BLaER1 treated with 17β-estradiol and CSF1 and Interleukin-3, amounts not matched to agents 10 nM and 100 nM (cell line): ENCODE results near the gene PIP4K2B.
"Not testable (repeated sequence)": the region's sequence is repeated elsewhere in the genome, so short reads cannot be mapped to it uniquely, and the experiment has no call there.

ENCODE experiments used
- H3K27ac ChIP-seq, 11 experiments: shearing (Covaris generic); formaldehyde crosslinking; 2 replicates each; pipeline ENCODE4 v1.8.1; 2022
- H3K27me3 ChIP-seq, 11 experiments: shearing (Covaris generic); formaldehyde crosslinking; 2 replicates each; pipeline ENCODE4 v1.8.1; 2022
- H3K36me3 ChIP-seq, 11 experiments: shearing (Covaris generic); formaldehyde crosslinking; 2 replicates each; pipeline ENCODE4 v1.8.1; 2022
- H3K4me1 ChIP-seq, 10 experiments: shearing (Covaris generic); formaldehyde crosslinking; 2 replicates each; pipeline ENCODE4 v1.8.1; 2022
- H3K4me2 ChIP-seq, 11 experiments: shearing (Covaris generic); formaldehyde crosslinking; 2 replicates each; pipeline ENCODE4 v1.8.1; 2022
- H3K4me3 ChIP-seq, 10 experiments: shearing (Covaris generic); formaldehyde crosslinking; 2 replicates each; pipeline ENCODE4 v1.8.1; 2022
- H3K9ac ChIP-seq, 11 experiments: shearing (Covaris generic); formaldehyde crosslinking; 2 replicates each; pipeline ENCODE4 v1.8.1; 2022
- H3K9me3 ChIP-seq, 11 experiments: shearing (Covaris generic); formaldehyde crosslinking; replicated peaks in 1 of 11; 2 replicates each; pipeline ENCODE4 v1.8.1; 2022
- H4K20me1 ChIP-seq, 11 experiments: shearing (Covaris generic); formaldehyde crosslinking; 2 replicates each; pipeline ENCODE4 v1.8.1; 2022
- Cebpa-rat ChIP-seq, 11 experiments: shearing (Covaris generic); IDR thresholded peaks; 2 replicates each; pipeline ENCODE4 v1.8.1; 2022

PIP4K2B gene

GRCh38 chr17:38789185-38789584 lies 10.2 kb downstream of the PIP4K2B start:
- H3K27ac ChIP-seq: no peak overlapping the region
- no peak for TF ChIP-seq Cebpa-rat (IDR thresholded peaks at IDR 0.05)
- peaks cover 43 to 79% (median 65%) of the 10 kb centered on the region in 11 experiments for H3K36me3 ChIP-seq
- no peak overlapping the region for H3K4me3 ChIP-seq
- 0 out of 20 replicates have a peak, but pooled peaks cover 0 to 4% (median 0%) of the 10 kb centered on the region in 10 experiments for H3K4me1 ChIP-seq
- H3K4me2 ChIP-seq: no peak overlapping the region
- H3K9ac ChIP-seq: no peak overlapping the region
- peaks cover 16 to 84% (median 66%) of the 10 kb centered on the region in 11 experiments; a peak in 20 of 22 replicates for H4K20me1 ChIP-seq
- H3K9me3 ChIP-seq: no peaks in the 10 kb centered on the region
- H3K27me3 ChIP-seq: no peaks in the 10 kb centered on the region

GRCh38 chr17:38787999-38788398 lies 11.4 kb downstream of the PIP4K2B start:
- Histone ChIP-seq H4K20me1 (peaks cover 12 to 75% (median 61%) of the 10 kb centered on the region in 11 experiments; a peak in 20 of 22 replicates), H3K36me3 (peaks cover 50 to 79% (median 66%) of the 10 kb centered on the region in 11 experiments)
- H3K9ac ChIP-seq, H3K4me2 ChIP-seq, H3K9me3 ChIP-seq, H3K27me3 ChIP-seq, H3K27ac ChIP-seq, H3K4me1 ChIP-seq, H3K4me3 ChIP-seq: not testable (repeated sequence)

- Histone ChIP-seq H3K27ac (no peak overlapping the region), H3K9me3 (no peaks in the 10 kb centered on the region), H3K4me1 (0 out of 20 replicates have a peak, but pooled peaks cover 0 to 4% (median 0%) of the 10 kb centered on the region in 10 experiments), H3K27me3 (no peaks in the 10 kb centered on the region), H3K36me3 (peaks cover 60 to 82% (median 70%) of the 10 kb centered on the region in 11 experiments), H3K4me3 (no peak overlapping the region), H3K4me2 (no peak overlapping the region), H3K9ac (no peak overlapping the region), H4K20me1 (peaks cover 5 to 64% (median 49%) of the 10 kb centered on the region in 11 experiments; a peak in 19 of 22 replicates)
- no peak for TF ChIP-seq Cebpa-rat (IDR thresholded peaks at IDR 0.05)
These were observed 13.0 kb downstream of the PIP4K2B start for GRCh38 chr17:38786372-38786771.

- Histone ChIP-seq H3K9me3 (no peaks in the 10 kb centered on the region), H3K27me3 (no peaks in the 10 kb centered on the region), H4K20me1 (peaks cover 0 to 61% (median 23%) of the 10 kb centered on the region in 11 experiments; a peak in 17 of 22 replicates), H3K4me3 (no peak overlapping the region), H3K36me3 (peaks cover 90 to 100% (median 93%) of the 10 kb centered on the region in 11 experiments), H3K4me2 (no peak overlapping the region), H3K4me1 (no peaks in the 10 kb centered on the region), H3K9ac (no peak overlapping the region), H3K27ac (no peak overlapping the region)
- no peak for TF ChIP-seq Cebpa-rat (IDR thresholded peaks at IDR 0.05)
These were observed 16.1 kb downstream of the PIP4K2B start for GRCh38 chr17:38783227-38783626.

DNA sequence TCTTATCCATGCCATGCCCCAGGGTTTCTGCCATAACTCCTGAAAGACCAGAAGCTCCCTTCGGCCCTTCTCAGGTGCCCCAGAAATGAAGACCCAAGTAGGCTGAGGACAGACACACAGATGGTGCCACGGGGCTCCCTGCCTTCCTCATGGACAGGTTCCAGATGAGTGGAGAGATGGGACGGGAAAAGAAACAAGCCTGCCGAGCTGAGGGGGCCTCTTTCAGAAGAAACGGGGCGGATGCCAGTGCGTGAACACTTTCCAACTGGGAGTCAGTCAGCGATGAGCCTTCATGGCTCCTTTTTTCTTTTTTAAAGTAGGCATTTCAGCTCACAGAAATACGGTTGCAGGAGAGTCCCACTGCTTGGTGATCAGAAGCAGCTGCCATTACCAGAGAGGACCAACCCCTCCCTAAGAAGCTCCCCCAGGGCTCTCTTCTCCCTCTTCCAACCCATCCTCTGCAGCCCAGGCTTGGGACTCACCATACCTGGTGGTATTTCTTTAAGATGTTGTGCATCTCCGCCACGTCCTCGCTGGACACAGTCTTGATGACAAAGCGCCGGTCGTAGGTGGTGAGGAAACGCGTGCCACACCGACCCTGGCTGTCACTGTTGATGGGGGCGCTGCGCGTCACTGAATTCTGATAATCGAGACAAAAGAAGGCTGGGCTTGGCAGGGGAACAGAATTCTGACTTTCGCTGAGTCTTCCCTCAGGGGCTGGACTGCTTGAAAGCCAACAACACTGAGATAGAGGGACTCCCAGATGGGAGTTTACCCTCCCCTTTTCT lies 19.2 kb downstream of the PIP4K2B start:
- no peak overlapping the region for H3K27ac ChIP-seq
- H3K4me3 ChIP-seq: no peak overlapping the region
- H3K36me3 ChIP-seq: peaks cover 98 to 100% (median 99%) of the 10 kb centered on the region in 11 experiments
- H3K9me3 ChIP-seq: no peaks in the 10 kb centered on the region
- no peaks in the 10 kb centered on the region for H3K27me3 ChIP-seq
- H4K20me1 ChIP-seq: peaks cover 0 to 45% (median 0%) of the 10 kb centered on the region in 11 experiments; a peak in 7 of 22 replicates
- H3K4me2 ChIP-seq: no peak overlapping the region
- no peak for TF ChIP-seq Cebpa-rat (IDR thresholded peaks at IDR 0.05)
- no peaks in the 10 kb centered on the region for H3K4me1 ChIP-seq
- peak overlapping the region in 1 of 11 experiments; percentile 5; a peak in 2 of 22 replicates for H3K9ac ChIP-seq

- no peak overlapping the region for H3K4me2 ChIP-seq
- H3K9ac ChIP-seq: no peak overlapping the region; a peak in 1 of 22 replicates
- H3K9me3 ChIP-seq: no peaks in the 10 kb centered on the region
- no peak overlapping the region for H3K27ac ChIP-seq
- H3K36me3 ChIP-seq: peaks cover 97 to 100% (median 98%) of the 10 kb centered on the region in 11 experiments
- H3K4me1 ChIP-seq: no peaks in the 10 kb centered on the region
- no peak for TF ChIP-seq Cebpa-rat (IDR thresholded peaks at IDR 0.05)
- no peak overlapping the region for H3K4me3 ChIP-seq
- H3K27me3 ChIP-seq: no peaks in the 10 kb centered on the region
- peaks cover 0 to 44% (median 5%) of the 10 kb centered on the region in 11 experiments; a peak in 10 of 22 replicates for H4K20me1 ChIP-seq
These were observed 21.6 kb downstream of the PIP4K2B start for GRCh38 chr17:38777641-38778250.

DNA sequence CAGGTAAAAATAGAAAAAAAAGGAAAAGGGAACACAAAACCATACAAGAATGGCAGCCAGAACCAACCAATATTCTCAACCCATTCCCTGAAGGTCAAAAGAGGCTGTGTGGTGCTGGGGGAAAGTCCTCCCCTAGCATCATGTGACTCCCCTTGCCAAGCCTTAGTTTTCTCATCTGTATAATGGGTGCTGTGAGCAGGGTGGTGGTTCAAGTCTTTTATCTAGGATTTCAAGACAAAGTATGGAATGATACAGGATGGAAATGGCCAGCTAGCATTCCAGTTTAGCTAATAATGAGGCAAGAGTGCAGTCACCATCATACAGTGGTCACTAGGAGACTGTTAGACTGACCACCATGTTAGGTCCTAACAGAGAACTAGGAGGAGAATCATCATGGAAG lies 26.1 kb downstream of the PIP4K2B start:
- Histone ChIP-seq H3K9ac (no peak overlapping the region), H3K27me3 (no peaks in the 10 kb centered on the region), H3K4me2 (no peak overlapping the region), H3K4me1 (no peaks in the 10 kb centered on the region), H3K4me3 (no peak overlapping the region), H3K36me3 (peaks cover 97 to 100% (median 98%) of the 10 kb centered on the region in 11 experiments), H4K20me1 (peaks cover 0 to 61% (median 17%) of the 10 kb centered on the region in 11 experiments; a peak in 9 of 22 replicates), H3K9me3 (no peaks in the 10 kb centered on the region), H3K27ac (no peak overlapping the region)
- no peak for TF ChIP-seq Cebpa-rat (IDR thresholded peaks at IDR 0.05)

GRCh38 chr17:38768417-38768816 lies 30.9 kb downstream of the PIP4K2B start:
- H3K4me1 ChIP-seq: no peaks in the 10 kb centered on the region
- no peaks in the 10 kb centered on the region for H3K27me3 ChIP-seq
- peaks cover 98 to 100% (median 100%) of the 10 kb centered on the region in 11 experiments for H3K36me3 ChIP-seq
- no peak overlapping the region for H3K27ac ChIP-seq
- H3K9ac ChIP-seq: 0 out of 22 replicates have a peak overlapping the region, but pooled peaks of 1 of the 11 experiments have one; percentile 24
- H3K4me3 ChIP-seq: no peak overlapping the region
- no peak for TF ChIP-seq Cebpa-rat (IDR thresholded peaks at IDR 0.05)
- peaks cover 8 to 85% (median 56%) of the 10 kb centered on the region in 11 experiments; a peak in 18 of 22 replicates for H4K20me1 ChIP-seq
- no peak overlapping the region for H3K4me2 ChIP-seq
- no peaks in the 10 kb centered on the region for H3K9me3 ChIP-seq

DNA sequence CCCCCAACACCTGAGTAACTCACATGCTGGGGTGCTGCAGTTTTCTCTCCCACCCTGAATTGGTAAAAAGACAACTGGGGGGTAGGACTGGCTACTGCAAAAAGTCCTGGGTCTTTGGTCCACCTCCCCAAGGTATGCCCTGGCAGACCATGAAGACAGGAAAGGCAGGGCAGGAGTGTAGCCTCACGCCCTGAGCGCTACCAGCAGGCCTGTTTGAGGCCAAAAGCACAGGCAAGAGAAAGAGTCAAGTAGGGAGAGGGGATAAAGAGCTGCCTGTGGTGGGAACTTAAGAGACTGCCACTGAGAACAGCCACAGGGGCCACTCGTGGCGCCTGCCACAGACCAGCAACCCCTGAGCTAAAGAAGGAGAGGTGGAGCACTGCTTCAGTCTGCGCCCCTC lies 33.0 kb downstream of the PIP4K2B start:
- Histone ChIP-seq H4K20me1 (peaks cover 17 to 96% (median 72%) of the 10 kb centered on the region in 11 experiments; a peak in 20 of 22 replicates), H3K4me2 (no peak overlapping the region), H3K4me1 (no peaks in the 10 kb centered on the region), H3K9ac (no peak overlapping the region), H3K27me3 (no peaks in the 10 kb centered on the region), H3K36me3 (peaks cover 94 to 100% (median 99%) of the 10 kb centered on the region in 11 experiments), H3K4me3 (no peak overlapping the region), H3K27ac (no peak overlapping the region), H3K9me3 (no peaks in the 10 kb centered on the region)
- no peak for TF ChIP-seq Cebpa-rat (IDR thresholded peaks at IDR 0.05)
